B cell (primary cell): ENCODE data around the gene GYPC.

Experiments
- EZH2 ChIP-seq: IDR thresholded peaks from 2 replicates; pipeline ENCODE4 v1.6.1; 2012; ENCODE audit warnings: borderline replicate concordance, low read depth, mild to moderate bottlenecking, moderate library complexity, low read length; ENCODE audit not compliant: insufficient read depth, poor library complexity, severe bottlenecking
- TF ChIP-seq, protein P1 (sequence below): fragments of 200-600 bp; IDR thresholded peaks from one replicate; pipeline ENCODE4 v1.8.0; 2022; ENCODE audit warnings: antibody characterized with exemption, mild to moderate bottlenecking

- TF ChIP-seq, protein P1, sequence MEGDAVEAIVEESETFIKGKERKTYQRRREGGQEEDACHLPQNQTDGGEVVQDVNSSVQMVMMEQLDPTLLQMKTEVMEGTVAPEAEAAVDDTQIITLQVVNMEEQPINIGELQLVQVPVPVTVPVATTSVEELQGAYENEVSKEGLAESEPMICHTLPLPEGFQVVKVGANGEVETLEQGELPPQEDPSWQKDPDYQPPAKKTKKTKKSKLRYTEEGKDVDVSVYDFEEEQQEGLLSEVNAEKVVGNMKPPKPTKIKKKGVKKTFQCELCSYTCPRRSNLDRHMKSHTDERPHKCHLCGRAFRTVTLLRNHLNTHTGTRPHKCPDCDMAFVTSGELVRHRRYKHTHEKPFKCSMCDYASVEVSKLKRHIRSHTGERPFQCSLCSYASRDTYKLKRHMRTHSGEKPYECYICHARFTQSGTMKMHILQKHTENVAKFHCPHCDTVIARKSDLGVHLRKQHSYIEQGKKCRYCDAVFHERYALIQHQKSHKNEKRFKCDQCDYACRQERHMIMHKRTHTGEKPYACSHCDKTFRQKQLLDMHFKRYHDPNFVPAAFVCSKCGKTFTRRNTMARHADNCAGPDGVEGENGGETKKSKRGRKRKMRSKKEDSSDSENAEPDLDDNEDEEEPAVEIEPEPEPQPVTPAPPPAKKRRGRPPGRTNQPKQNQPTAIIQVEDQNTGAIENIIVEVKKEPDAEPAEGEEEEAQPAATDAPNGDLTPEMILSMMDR: no peak
- TF ChIP-seq EZH2: no peak
Observed at GRCh38 chr2:126649101-126649500, 6.9 kb upstream of the GYPC start.
